GM18526 (cell line): ENCODE measurements around the gene CDH23.

ENCODE experiments used
- POLR2A ChIP-seq: IDR thresholded peaks from 3 replicates; pipeline ENCODE4 v1.6.1; 2011; ENCODE audit not compliant: insufficient read length; ENCODE audit errors: extremely low read depth

Gene CDH23

GRCh38 chr10:71685554-71686232 lies 289.0 kb downstream of the CDH23 start:
- no peak for TF ChIP-seq POLR2A

- no peak for TF ChIP-seq POLR2A
Observed at GRCh38 chr10:71687077-71687476, 290.4 kb downstream of the CDH23 start.

- TF ChIP-seq POLR2A = no peak
Observed at GRCh38 chr10:71687480-71687879, 290.8 kb downstream of the CDH23 start.

- TF ChIP-seq POLR2A = no peak
Observed at GRCh38 chr10:71688256-71688655, 291.5 kb downstream of the CDH23 start.

- TF ChIP-seq POLR2A = no peak
Observed at GRCh38 chr10:71690094-71690720, 293.5 kb downstream of the CDH23 start.

- TF ChIP-seq POLR2A = no peak
Observed at GRCh38 chr10:71691405-71691804, 294.7 kb downstream of the CDH23 start.

GRCh38 chr10:71692598-71693306 lies 296.0 kb downstream of the CDH23 start:
- TF ChIP-seq POLR2A = no peak

- TF ChIP-seq POLR2A = no peak
Observed at GRCh38 chr10:71693377-71693776, 296.7 kb downstream of the CDH23 start.

GRCh38 chr10:71694039-71694501 lies 297.4 kb downstream of the CDH23 start:
- no peak for TF ChIP-seq POLR2A

GRCh38 chr10:71694567-71694968 lies 297.8 kb downstream of the CDH23 start:
- TF ChIP-seq POLR2A = no peak

GRCh38 chr10:71695502-71696476 lies 299.1 kb downstream of the CDH23 start:
- no peak for TF ChIP-seq POLR2A

- no peak for TF ChIP-seq POLR2A
Observed at GRCh38 chr10:71696628-71697326, 300.1 kb downstream of the CDH23 start.

GRCh38 chr10:71697938-71698709 lies 301.4 kb downstream of the CDH23 start:
- TF ChIP-seq POLR2A = no peak

- TF ChIP-seq POLR2A = no peak
Observed at GRCh38 chr10:71698737-71699136, 302.0 kb downstream of the CDH23 start.
